HepG2 (cell line): Measurements from ENCODE around the gene ORMDL3. TPM values are rescaled to one million over a fixed set of nuclear protein-coding genes. Genes with fewer than 3 reads are reported as not detected.

ENCODE experiments used
- ATAD3A ChIP-seq: sonication (generic); formaldehyde crosslinking; IDR thresholded peaks from 2 replicates; pipeline ENCODE4 v1.4.0; 2020; ENCODE audit warnings: missing genetic modification reagents
- IRX3 ChIP-seq: sonication (generic); formaldehyde crosslinking; IDR thresholded peaks from 2 replicates; pipeline ENCODE4 v1.8.1; 2023; ENCODE audit warnings: mild to moderate bottlenecking, low read depth, missing genetic modification reagents, borderline replicate concordance
- MAFF ChIP-seq: IDR thresholded peaks from 2 replicates; pipeline ENCODE4 v1.6.1; 2011; ENCODE audit warnings: low read depth, low read length, improper control_type of control experiment
- NFYB ChIP-seq: sonication (generic); formaldehyde crosslinking; IDR thresholded peaks from 2 replicates; pipeline ENCODE4 v1.4.0; 2020; ENCODE audit warnings: missing genetic modification reagents
- RBM22 ChIP-seq: fragments of 200-400 bp; formaldehyde crosslinking; optimal IDR thresholded peaks from 2 replicates; pipeline ENCODE3; 2017; ENCODE audit warnings: mild to moderate bottlenecking, low read length, moderate library complexity
- REL ChIP-seq: sonication (generic); formaldehyde crosslinking; conservative IDR thresholded peaks from 2 replicates; pipeline ENCODE4 v1.8.0; 2022; ENCODE audit warnings: mild to moderate bottlenecking, missing genetic modification reagents, moderate library complexity
- SNAI1 ChIP-seq: sonication (generic); formaldehyde crosslinking; IDR thresholded peaks from 2 replicates; pipeline ENCODE4 v1.5.0; 2020; ENCODE audit warnings: mild to moderate bottlenecking, missing genetic modification reagents, borderline replicate concordance
- SYNCRIP ChIP-seq: fragments of 200-400 bp; formaldehyde crosslinking; IDR thresholded peaks from 2 replicates; pipeline ENCODE4 v1.6.1; 2018; ENCODE audit warnings: mild to moderate bottlenecking, low read depth, low read length; ENCODE audit not compliant: insufficient read depth
- U2AF1 ChIP-seq: fragments of 200-400 bp; formaldehyde crosslinking; optimal IDR thresholded peaks from 2 replicates; pipeline ENCODE3; 2017; ENCODE audit warnings: mild to moderate bottlenecking, low read depth, low read length
- ZFP1 ChIP-seq: IDR thresholded peaks from 2 replicates; pipeline ENCODE4 v1.6.1; 2016
- ZNF101 ChIP-seq: sonication (generic); formaldehyde crosslinking; IDR thresholded peaks from 2 replicates; pipeline ENCODE4 v1.4.0; 2020; ENCODE audit warnings: mild to moderate bottlenecking, low read depth, missing genetic modification reagents, borderline replicate concordance
- ZNF17 ChIP-seq: sonication (generic); formaldehyde crosslinking; IDR thresholded peaks from 2 replicates; pipeline ENCODE4 v1.5.0; 2020; ENCODE audit warnings: mild to moderate bottlenecking, missing genetic modification reagents
- ZNF326 ChIP-seq: sonication (generic); formaldehyde crosslinking; IDR thresholded peaks from 2 replicates; pipeline ENCODE4 v1.4.0; 2020; ENCODE audit warnings: missing genetic modification reagents, borderline replicate concordance
- ZNF510 ChIP-seq: sonication (generic); formaldehyde crosslinking; IDR thresholded peaks from 2 replicates; pipeline ENCODE4 v1.4.0; 2020; ENCODE audit warnings: low read depth, mild to moderate bottlenecking, missing genetic modification reagents
- ZNF775 ChIP-seq: sonication (generic); formaldehyde crosslinking; IDR thresholded peaks from 2 replicates; pipeline ENCODE4 v1.4.0; 2020; ENCODE audit warnings: missing genetic modification reagents, mild to moderate bottlenecking, moderate library complexity, borderline replicate concordance
- ZNF776 ChIP-seq: sonication (generic); formaldehyde crosslinking; IDR thresholded peaks from 2 replicates; pipeline ENCODE4 v1.4.0; 2020; ENCODE audit warnings: mild to moderate bottlenecking, missing genetic modification reagents
- polyA plus RNA-seq, 8 experiments: library from polyadenylated mRNA; depleted of rRNA in 3 of 8; stranded (reverse) in 7 of 8; unstranded in 1 of 8; fragments of >200 nt; fragmentation: Illumina TruSeq in 4 of 8; extraction: Trizol in 4 of 8; gene quantifications; 2 replicates each; pipeline versions ENCODE4 v1.2.1 to v1.2.3, GENCODE V29; 2011 to 2016; ENCODE audit warnings: low read depth in 4 of 8, missing spikeins in 1 of 8, mixed read lengths in 1 of 8; ENCODE audit not compliant: insufficient read depth in 1 of 8
- total RNA-seq, 5 experiments: library from RNA; depleted of rRNA; stranded (reverse); fragments of >200 nt; fragmentation: Illumina TruSeq; extraction: Trizol; gene quantifications; 2 replicates each; pipeline ENCODE4 v1.2.3, GENCODE V29; 2016; ENCODE audit warnings: low read depth in 1 of 5
- TF ChIP-seq, protein P1 (sequence below): sonication (generic); formaldehyde crosslinking; IDR thresholded peaks from 2 replicates; pipeline ENCODE4 v1.8.1; 2023; ENCODE audit warnings: missing genetic modification reagents, inconsistent platforms, borderline replicate concordance
- TF ChIP-seq, protein P2 (sequence below): sonication (generic); formaldehyde crosslinking; IDR thresholded peaks from 2 replicates; pipeline ENCODE4 v1.4.0; 2020; ENCODE audit warnings: missing genetic modification reagents
- TF ChIP-seq, protein P3 (sequence below): sonication (generic); formaldehyde crosslinking; IDR thresholded peaks from 2 replicates; pipeline ENCODE4 v1.4.0; 2020; ENCODE audit warnings: mild to moderate bottlenecking, missing genetic modification reagents, borderline replicate concordance
- TF ChIP-seq, protein P4 (sequence below): sonication (generic); formaldehyde crosslinking; IDR thresholded peaks from 2 replicates; pipeline ENCODE4 v1.4.0; 2020; ENCODE audit warnings: mild to moderate bottlenecking, low read depth, missing genetic modification reagents

ORMDL3 gene
- total and polyA plus RNA-seq, 2 of the 13 experiments (the other 11 are each of a cell fraction or from before 2014, with no cell fraction given): 181 to 384 TPM

DNA sequence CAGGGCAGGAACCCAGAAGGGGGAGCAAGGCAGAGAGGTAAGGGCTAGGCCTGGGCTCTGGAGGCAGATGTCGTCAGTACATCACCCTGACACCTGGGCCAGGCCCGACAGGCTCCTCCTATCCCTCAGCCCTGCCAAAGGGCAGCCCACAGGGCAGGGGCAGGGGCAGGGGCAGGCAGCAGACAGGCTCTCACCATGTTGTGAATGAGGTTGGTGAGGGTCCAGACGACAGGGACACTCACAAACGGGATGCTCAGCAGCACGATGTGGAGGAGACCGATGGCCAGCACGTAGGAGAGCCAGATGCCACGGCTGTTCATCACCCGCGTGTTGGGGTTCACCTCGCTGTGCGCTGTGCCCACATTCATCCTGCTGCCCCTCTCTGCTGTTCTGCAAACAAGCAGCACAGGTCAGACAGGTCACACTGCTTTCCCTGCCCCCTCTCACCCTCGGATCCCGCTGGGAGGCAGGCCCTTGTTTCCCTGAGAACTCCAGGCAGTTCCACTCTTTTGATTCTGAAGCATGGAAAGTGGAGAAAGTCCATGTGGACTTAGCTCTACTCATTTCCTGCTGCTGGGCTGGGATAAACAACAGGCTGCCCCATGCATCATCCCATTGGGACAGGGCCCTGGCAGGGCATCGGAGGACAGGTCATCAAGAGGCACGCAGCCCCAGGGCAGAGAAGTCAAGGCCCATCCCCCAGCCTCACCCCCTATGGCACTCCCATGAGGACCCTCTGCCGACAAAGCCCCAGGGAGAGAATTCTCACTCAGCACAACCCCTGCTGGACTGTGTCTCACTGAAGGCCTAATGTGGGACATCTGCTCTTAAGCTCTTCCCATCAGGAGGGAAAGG lies 3.3 kb downstream of the ORMDL3 start (continued):
- TF ChIP-seq ZNF17 (peak; percentile 42; the same call in 1 of the 2 replicates), NFYB (CRISPR knock-in tag) (no peak), U2AF1 (no peak), SYNCRIP (no peak), ZFP1 (CRISPR knock-in tag) (0 out of 2 replicates have a peak, but pooled peaks have one; percentile 57), ATAD3A (CRISPR knock-in tag) (no peak), ZNF326 (CRISPR knock-in tag) (no peak; the same call in 1 of the 2 replicates), ZNF775 (CRISPR knock-in tag) (no peak), SNAI1 (CRISPR knock-in tag) (peak; percentile 95), ZNF101 (CRISPR knock-in tag) (0 out of 2 replicates have a peak, but pooled peaks have one; percentile 35), REL (CRISPR knock-in tag) (peak; percentile 85), RBM22 (no peak), IRX3 (CRISPR knock-in tag) (no peak), ZNF510 (CRISPR knock-in tag) (peak; percentile 98), ZNF776 (CRISPR knock-in tag) (peak; percentile 95), MAFF (no peak)
- TF ChIP-seq, protein P1, sequence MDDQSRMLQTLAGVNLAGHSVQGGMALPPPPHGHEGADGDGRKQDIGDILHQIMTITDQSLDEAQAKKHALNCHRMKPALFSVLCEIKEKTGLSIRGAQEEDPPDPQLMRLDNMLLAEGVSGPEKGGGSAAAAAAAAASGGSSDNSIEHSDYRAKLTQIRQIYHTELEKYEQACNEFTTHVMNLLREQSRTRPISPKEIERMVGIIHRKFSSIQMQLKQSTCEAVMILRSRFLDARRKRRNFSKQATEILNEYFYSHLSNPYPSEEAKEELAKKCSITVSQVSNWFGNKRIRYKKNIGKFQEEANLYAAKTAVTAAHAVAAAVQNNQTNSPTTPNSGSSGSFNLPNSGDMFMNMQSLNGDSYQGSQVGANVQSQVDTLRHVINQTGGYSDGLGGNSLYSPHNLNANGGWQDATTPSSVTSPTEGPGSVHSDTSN (CRISPR knock-in tag): 0 out of 2 replicates have a peak, but pooled peaks have one; percentile 32
- TF ChIP-seq, protein P2, sequence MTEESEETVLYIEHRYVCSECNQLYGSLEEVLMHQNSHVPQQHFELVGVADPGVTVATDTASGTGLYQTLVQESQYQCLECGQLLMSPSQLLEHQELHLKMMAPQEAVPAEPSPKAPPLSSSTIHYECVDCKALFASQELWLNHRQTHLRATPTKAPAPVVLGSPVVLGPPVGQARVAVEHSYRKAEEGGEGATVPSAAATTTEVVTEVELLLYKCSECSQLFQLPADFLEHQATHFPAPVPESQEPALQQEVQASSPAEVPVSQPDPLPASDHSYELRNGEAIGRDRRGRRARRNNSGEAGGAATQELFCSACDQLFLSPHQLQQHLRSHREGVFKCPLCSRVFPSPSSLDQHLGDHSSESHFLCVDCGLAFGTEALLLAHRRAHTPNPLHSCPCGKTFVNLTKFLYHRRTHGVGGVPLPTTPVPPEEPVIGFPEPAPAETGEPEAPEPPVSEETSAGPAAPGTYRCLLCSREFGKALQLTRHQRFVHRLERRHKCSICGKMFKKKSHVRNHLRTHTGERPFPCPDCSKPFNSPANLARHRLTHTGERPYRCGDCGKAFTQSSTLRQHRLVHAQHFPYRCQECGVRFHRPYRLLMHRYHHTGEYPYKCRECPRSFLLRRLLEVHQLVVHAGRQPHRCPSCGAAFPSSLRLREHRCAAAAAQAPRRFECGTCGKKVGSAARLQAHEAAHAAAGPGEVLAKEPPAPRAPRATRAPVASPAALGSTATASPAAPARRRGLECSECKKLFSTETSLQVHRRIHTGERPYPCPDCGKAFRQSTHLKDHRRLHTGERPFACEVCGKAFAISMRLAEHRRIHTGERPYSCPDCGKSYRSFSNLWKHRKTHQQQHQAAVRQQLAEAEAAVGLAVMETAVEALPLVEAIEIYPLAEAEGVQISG (CRISPR knock-in tag): peak; percentile 84
- TF ChIP-seq, protein P3, sequence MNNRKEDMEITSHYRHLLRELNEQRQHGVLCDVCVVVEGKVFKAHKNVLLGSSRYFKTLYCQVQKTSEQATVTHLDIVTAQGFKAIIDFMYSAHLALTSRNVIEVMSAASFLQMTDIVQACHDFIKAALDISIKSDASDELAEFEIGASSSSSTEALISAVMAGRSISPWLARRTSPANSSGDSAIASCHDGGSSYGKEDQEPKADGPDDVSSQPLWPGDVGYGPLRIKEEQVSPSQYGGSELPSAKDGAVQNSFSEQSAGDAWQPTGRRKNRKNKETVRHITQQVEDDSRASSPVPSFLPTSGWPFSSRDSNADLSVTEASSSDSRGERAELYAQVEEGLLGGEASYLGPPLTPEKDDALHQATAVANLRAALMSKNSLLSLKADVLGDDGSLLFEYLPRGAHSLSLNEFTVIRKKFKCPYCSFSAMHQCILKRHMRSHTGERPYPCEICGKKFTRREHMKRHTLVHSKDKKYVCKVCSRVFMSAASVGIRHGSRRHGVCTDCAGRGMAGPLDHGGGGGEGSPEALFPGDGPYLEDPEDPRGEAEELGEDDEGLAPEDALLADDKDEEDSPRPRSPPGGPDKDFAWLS (CRISPR knock-in tag): peak; percentile 92
- TF ChIP-seq, protein P4, sequence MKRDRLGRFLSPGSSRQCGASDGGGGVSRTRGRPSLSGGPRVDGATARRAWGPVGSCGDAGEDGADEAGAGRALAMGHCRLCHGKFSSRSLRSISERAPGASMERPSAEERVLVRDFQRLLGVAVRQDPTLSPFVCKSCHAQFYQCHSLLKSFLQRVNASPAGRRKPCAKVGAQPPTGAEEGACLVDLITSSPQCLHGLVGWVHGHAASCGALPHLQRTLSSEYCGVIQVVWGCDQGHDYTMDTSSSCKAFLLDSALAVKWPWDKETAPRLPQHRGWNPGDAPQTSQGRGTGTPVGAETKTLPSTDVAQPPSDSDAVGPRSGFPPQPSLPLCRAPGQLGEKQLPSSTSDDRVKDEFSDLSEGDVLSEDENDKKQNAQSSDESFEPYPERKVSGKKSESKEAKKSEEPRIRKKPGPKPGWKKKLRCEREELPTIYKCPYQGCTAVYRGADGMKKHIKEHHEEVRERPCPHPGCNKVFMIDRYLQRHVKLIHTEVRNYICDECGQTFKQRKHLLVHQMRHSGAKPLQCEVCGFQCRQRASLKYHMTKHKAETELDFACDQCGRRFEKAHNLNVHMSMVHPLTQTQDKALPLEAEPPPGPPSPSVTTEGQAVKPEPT (CRISPR knock-in tag): peak; percentile 95
